LNCaP clone FGC (cell line): ENCODE results near the gene IQCF2.
"Not testable (repeated sequence)": the region's sequence is repeated elsewhere in the genome, so short reads cannot be mapped to it uniquely, and the experiment has no call there.

ENCODE experiments used
- DNase-seq: peaks from one replicate; pipeline ENCODE4 v3.0.0-alpha.2; 2011; ENCODE audit warnings: low read depth
- H3K4me3 ChIP-seq: 2 replicates; pipeline ENCODE4 v1.5.1; 2011; ENCODE audit warnings: mild to moderate bottlenecking, low read depth, low read length, control low read depth
- TF ChIP-seq, protein P1 (sequence below): IDR thresholded peaks from 2 replicates; pipeline ENCODE4 v1.5.1; 2012; ENCODE audit warnings: mild to moderate bottlenecking; ENCODE audit not compliant: control insufficient read depth, insufficient read depth; ENCODE audit errors: extremely low read depth

IQCF2 gene

GRCh38 chr3:51862886-51863285 is 1.5 kb downstream of the IQCF2 start:
- no peak for DNase-seq
- TF ChIP-seq, protein P1, sequence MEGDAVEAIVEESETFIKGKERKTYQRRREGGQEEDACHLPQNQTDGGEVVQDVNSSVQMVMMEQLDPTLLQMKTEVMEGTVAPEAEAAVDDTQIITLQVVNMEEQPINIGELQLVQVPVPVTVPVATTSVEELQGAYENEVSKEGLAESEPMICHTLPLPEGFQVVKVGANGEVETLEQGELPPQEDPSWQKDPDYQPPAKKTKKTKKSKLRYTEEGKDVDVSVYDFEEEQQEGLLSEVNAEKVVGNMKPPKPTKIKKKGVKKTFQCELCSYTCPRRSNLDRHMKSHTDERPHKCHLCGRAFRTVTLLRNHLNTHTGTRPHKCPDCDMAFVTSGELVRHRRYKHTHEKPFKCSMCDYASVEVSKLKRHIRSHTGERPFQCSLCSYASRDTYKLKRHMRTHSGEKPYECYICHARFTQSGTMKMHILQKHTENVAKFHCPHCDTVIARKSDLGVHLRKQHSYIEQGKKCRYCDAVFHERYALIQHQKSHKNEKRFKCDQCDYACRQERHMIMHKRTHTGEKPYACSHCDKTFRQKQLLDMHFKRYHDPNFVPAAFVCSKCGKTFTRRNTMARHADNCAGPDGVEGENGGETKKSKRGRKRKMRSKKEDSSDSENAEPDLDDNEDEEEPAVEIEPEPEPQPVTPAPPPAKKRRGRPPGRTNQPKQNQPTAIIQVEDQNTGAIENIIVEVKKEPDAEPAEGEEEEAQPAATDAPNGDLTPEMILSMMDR, result no peak
- no peak overlapping the region for H3K4me3 ChIP-seq

DNA sequence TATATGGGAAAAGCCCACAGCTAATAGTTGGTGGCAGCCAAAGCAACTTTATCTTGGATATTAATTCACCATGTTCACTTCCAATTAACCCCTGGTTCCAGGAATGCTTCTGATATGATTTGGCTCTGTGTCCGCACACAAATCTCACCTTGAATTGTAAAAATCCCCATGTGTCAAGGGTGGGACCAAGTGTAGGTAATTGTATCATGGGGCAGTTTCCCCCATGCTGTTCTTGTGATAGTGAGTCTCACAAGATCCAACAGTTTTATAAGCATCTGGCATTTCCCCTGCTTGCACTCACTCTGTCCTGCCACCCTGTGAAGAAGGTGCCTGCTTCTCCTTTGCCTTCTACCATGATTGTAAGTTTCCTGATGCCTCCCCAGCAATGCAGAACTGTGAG is 7.5 kb downstream of the IQCF2 start:
- not testable (repeated sequence) for DNase-seq, H3K4me3 ChIP-seq

DNA sequence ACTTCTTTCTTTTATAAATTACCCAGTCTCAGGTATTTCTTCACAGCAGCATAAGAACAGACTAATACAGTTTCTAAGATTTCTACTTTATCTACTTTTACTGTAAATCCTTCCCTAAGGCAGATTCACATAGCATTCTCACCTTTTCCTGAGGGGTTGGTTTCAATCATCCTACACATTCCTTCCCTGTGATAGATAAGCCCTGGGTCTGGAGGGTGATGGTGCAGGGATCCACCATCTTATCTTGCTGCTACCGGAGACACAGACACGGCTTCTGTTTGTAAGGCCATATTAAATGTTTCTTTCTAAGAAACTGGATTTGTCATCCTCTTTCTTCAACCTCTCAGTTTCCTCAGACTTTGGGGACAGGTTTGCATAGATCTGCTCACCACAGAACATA is 7.9 kb downstream of the IQCF2 start:
- no peak overlapping the region for H3K4me3 ChIP-seq
- DNase-seq, result no peak
- TF ChIP-seq, protein P1, result no peak

- no peak for DNase-seq
- no peak overlapping the region for H3K4me3 ChIP-seq
- TF ChIP-seq, protein P1, result no peak
Measured at GRCh38 chr3:51873253-51873766, 11.9 kb downstream of the IQCF2 start.

GRCh38 chr3:51873876-51874275 is 12.5 kb downstream of the IQCF2 start:
- TF ChIP-seq, protein P1, result no peak
- H3K4me3 ChIP-seq, result no peak overlapping the region
- DNase-seq, result no peak

DNA sequence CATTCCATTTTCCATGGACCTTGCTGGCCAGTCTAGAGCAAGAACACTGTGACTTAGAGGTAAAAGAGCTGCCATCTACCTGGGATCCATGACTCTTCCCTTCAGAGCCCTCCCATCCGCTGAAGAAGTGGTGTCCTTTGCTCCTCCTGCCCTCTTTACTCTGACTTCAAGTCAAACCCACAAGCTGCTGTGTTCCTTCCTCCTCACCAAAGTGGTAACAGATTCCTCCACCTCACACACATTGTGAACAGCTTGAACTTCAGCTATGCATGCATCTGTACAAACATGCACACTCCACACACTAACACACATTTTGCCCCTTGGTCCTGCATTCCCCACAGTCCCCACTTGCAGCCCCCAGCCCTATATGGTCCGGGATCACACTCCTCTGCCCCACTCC is 13.0 kb downstream of the IQCF2 start:
- no peak overlapping the region for H3K4me3 ChIP-seq
- TF ChIP-seq, protein P1, result no peak

GRCh38 chr3:51874889-51875288 is 13.5 kb downstream of the IQCF2 start:
- TF ChIP-seq, protein P1, result no peak
- DNase-seq, result no peak
- H3K4me3 ChIP-seq, result no peak overlapping the region

More for the DNA sequence above, 13.0 kb downstream of the IQCF2 start:
- no peak for DNase-seq
